Kidney epithelial cell (primary cell): Measurements from ENCODE around the gene HOGA1. TPM values are rescaled to one million over a fixed set of nuclear protein-coding genes. Genes with fewer than 3 reads are reported as not detected.

Source experiments
- DNase-seq: peaks from one replicate; pipeline ENCODE4 v3.0.0-alpha.2; 2010; ENCODE audit warnings: low read depth
- H3K27me3 ChIP-seq: 2 replicates; pipeline ENCODE4 v1.6.0; 2011; ENCODE audit warnings: low read length; ENCODE audit not compliant: control insufficient read depth, insufficient read depth
- H3K36me3 ChIP-seq: 2 replicates; pipeline ENCODE4 v1.5.1; 2011; ENCODE audit warnings: low read length; ENCODE audit not compliant: control insufficient read depth, insufficient read depth
- H3K4me3 ChIP-seq: 2 replicates; pipeline ENCODE4 v1.5.1; 2011; ENCODE audit warnings: low read depth, mild to moderate bottlenecking, control low read depth, low read length
- total RNA-seq: library from RNA; depleted of rRNA; stranded (reverse); fragments of >200 nt; gene quantifications from 2 replicates; pipeline ENCODE4 v1.2.3, GENCODE V29; 2015
- TF ChIP-seq, protein P1 (sequence below): IDR thresholded peaks from 2 replicates; pipeline ENCODE4 v1.5.1; 2011; ENCODE audit warnings: mild to moderate bottlenecking, moderate library complexity, low read length, control low read depth, inconsistent platforms; ENCODE audit not compliant: insufficient read depth, poor library complexity, severe bottlenecking

HOGA1 gene
- total RNA-seq, 1 donor from 2014 or later, result 3.4 TPM

DNA sequence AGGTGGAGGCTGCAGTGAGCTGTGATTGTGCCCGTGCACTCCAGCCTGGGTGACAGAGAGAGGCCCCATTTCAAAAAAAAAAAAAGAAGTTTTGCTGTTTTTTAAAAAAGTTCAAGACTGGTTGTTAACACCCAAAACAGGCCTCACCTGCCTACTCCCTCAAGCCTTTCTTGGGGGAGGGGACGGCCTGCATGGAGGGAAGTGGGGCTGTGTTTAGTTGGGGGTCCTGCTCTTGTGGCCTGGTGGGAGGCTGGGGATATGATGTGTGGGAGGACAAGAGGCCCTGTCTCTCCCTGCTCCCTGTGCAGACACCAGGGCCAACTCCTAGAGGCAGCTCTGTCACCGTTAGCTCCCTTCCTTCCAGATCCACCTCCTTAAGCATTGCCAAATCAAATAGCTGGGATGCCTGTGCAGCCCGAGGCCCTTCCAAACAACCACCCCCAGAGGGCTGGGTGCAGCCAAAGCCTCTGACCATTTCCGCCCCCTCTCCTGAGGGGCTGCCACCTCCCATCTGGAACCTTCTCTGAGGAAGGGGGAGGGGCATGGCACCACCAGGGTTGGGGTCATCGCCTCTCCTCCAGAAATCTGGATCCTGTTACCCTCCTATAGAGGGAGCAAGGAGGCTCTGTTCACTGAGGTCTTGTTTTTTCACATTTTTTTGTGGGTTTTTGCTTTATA, 44.5 kb upstream of the HOGA1 start:
- no peak for DNase-seq
- H3K4me3 ChIP-seq, result no peak overlapping the region
- no peaks in the 10 kb centered on the region for H3K36me3 ChIP-seq
- H3K27me3 ChIP-seq, result no peaks in the 10 kb centered on the region
- TF ChIP-seq, protein P1, sequence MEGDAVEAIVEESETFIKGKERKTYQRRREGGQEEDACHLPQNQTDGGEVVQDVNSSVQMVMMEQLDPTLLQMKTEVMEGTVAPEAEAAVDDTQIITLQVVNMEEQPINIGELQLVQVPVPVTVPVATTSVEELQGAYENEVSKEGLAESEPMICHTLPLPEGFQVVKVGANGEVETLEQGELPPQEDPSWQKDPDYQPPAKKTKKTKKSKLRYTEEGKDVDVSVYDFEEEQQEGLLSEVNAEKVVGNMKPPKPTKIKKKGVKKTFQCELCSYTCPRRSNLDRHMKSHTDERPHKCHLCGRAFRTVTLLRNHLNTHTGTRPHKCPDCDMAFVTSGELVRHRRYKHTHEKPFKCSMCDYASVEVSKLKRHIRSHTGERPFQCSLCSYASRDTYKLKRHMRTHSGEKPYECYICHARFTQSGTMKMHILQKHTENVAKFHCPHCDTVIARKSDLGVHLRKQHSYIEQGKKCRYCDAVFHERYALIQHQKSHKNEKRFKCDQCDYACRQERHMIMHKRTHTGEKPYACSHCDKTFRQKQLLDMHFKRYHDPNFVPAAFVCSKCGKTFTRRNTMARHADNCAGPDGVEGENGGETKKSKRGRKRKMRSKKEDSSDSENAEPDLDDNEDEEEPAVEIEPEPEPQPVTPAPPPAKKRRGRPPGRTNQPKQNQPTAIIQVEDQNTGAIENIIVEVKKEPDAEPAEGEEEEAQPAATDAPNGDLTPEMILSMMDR, result peak; percentile 27

DNA sequence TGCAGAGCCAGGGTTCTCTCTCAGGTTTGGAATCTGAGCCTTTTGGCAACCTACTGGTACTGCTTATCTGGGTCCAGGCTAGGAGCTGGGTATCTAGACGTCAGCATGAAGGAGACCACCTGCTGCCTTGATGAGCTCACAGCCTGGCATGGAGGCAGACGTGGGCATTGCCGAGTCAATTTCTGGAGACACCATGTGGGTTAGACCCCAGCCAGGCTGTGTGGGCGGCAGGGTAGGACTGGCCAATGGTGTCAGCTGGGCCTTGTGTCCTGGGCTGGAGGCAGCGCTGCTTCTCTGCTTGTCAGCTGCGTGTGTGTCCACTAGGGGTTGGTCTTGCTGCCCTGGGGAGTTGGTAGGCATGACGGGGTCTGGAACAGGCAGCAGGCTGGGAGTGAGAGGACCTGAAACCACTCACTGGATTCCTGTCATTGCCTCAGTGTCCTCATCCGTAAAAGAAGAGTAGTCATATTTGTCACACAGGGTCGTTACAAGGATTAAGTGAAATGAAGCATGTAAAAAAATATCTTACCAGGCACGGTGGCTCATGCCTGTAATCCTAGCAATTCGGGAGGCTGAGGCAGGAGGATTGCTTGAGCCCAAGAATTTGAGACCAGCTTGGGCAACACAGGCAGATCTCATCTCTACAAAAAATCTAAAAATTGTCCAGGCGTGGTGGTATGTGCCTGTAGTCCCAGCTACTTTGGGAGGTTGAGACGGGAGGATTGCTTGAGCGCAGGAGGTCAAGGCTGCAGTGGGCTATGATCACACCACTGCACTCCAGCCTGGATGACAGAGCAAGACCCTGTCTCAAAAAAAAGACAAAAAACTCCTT, 43.3 kb upstream of the HOGA1 start:
- Histone ChIP-seq H3K36me3 (no peaks in the 10 kb centered on the region), H3K27me3 (no peaks in the 10 kb centered on the region), H3K4me3 (no peak overlapping the region)
- TF ChIP-seq, protein P1, result peak; percentile 7
- no peak for DNase-seq

DNA sequence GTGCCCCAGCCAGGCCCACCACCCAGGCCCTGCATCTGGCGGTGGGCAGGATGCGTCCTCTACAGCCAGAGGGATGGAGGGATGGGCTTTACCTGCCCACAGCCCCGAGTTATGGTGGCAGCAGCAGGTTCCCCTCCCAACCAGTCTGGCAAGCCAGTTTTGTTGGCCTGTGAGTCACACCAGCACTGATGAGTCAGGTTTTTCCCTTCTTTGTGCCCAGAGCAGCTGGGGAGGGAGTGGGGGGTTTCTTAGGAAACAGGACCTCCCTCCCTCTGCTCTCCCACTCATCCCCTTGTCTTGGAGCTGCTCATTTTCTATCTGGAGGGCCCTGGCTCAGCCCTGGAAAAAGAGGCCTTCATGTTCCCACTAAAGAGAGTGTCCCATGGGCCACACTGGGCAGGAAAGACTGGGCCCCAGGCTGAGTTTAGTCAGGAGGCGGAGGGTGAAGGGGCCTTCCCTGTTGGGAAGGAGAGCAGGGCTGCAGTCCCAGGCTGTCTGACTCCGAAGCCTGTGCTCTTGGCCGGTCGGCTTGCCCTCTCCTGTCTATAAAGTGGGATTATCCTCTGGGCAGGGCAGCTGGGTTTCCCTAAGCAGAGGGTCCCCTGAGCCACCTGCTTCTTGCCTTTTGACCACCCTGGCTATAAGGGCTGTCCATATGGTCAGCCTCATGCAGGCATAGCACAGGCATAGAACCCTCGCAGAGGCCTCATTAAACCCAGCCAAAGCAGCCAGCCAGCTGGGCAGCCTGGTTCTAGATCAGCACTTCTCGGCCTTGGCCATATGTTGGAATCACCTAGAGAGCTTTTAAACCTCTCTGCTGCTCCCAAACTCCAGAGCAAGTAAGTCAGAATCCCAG, 41.8 kb upstream of the HOGA1 start:
- H3K36me3 ChIP-seq, result no peaks in the 10 kb centered on the region
- TF ChIP-seq, protein P1, result no peak
- H3K4me3 ChIP-seq, result no peak overlapping the region
- peak; percentile 93 for DNase-seq
- H3K27me3 ChIP-seq, result no peaks in the 10 kb centered on the region

DNA sequence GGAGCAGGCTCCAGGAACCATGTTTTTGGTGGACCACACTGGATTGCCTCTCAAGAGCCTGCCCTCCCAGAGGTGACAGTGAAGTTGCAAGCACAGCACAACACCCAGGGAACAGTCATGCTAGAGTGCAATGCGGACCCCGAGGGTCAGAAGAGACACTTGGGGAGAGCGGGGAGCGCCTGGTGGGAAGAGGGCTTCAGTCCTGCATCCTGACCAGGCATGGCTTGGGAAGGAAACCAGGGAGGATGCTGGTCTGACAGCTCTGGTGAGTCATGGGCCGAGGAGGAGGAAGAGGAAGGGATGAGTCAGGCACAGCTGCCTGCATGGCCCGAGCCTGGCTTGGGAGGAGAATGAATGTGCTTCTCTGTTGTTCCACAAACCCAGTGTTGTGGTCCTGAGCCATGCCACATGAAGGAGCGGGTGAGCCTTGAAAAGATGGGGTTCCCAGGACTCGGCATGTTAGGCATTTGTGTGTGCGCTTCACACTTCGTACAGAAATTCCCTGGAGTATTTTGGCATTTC, 41.1 kb upstream of the HOGA1 start:
- H3K4me3 ChIP-seq, result no peak overlapping the region
- TF ChIP-seq, protein P1, result no peak
- no peaks in the 10 kb centered on the region for H3K27me3 ChIP-seq
- no peaks in the 10 kb centered on the region for H3K36me3 ChIP-seq
- DNase-seq, result peak; percentile 90

DNA sequence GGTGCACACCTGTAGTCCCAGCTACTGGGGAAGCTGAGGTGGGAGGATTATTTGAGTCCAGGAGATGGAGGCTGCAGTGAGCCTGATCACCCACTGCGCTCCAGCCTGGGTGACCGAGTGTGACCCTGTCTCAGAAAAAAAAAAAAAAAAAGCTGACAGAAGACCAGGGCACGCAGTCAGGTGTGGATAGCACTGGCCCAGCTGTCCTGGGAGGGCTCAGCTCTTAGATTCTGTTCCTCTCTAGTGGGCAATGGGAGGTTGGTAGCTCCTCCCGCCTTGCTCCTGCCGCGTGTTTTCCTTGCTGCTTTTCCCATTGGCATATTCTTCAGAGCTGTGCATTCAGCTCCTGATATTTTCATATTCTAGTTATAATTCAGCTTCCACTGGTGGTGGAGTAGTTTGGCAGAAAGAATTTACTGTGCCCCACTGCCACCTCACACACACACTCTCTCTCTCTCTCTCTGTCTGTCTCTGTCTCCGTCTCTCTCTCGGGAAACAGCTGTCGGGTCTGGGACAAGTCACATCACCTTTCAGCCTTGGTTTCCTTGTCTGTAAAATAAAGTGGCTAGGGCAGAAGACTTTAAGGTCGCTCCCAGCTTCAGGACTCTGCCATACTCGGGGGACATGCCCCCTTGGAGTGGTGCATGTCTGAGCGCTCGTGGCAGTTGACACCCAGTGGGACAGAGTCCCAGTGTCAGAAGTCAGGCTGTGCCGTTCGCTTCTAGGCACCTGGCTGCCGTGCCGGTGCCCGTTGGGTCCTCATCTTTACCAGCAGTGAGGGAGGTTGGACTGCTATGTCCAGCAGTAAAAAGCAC, 37.5 kb upstream of the HOGA1 start:
- TF ChIP-seq, protein P1, result no peak

More for the DNA sequence above, 37.5 kb upstream of the HOGA1 start:
- H3K4me3 ChIP-seq, result no peak overlapping the region
- H3K36me3 ChIP-seq, result no peaks in the 10 kb centered on the region
- no peak for DNase-seq
- H3K27me3 ChIP-seq, result no peaks in the 10 kb centered on the region
